ENCODE results near the gene KIRREL2.

The KIRREL2 gene

GRCh38 chr19:35845215-35846037 is 11.3 kb upstream of the KIRREL2 start:
- DNase-seq (ENCODE audit: low spot score) = no peak

- DNase-seq (ENCODE audit: low spot score) = no peak
These were observed 10.6 kb upstream of the KIRREL2 start for GRCh38 chr19:35846038-35846668.

- DNase-seq (ENCODE audit: low spot score) = no peak
These were observed 8.8 kb upstream of the KIRREL2 start for GRCh38 chr19:35847911-35848310.

- no peak for DNase-seq (ENCODE audit: low spot score)
These were observed 8.2 kb upstream of the KIRREL2 start for GRCh38 chr19:35848486-35848885.

- no peak for DNase-seq (ENCODE audit: low spot score)
These were observed 7.7 kb upstream of the KIRREL2 start for GRCh38 chr19:35848919-35849505.

GRCh38 chr19:35851213-35852028 is 5.3 kb upstream of the KIRREL2 start:
- DNase-seq (ENCODE audit: low spot score) = no peak

- DNase-seq (ENCODE audit: low spot score) = no peak
These were observed 4.5 kb upstream of the KIRREL2 start, which contains the start of gene NPHS1 for GRCh38 chr19:35852029-35852780. Gene NPHS1 (minus strand): TSS chr19:35852504. CDS start chr19:35851837, 667 bp downstream.

GRCh38 chr19:35853038-35853756 is 3.5 kb upstream of the KIRREL2 start:
- peak; percentile 65 for DNase-seq (ENCODE audit: low spot score)

GRCh38 chr19:35858311-35858710 is 1.6 kb downstream of the KIRREL2 start:
- DNase-seq (ENCODE audit: low spot score) = no peak

- DNase-seq (ENCODE audit: low spot score) = no peak
These were observed 2.7 kb downstream of the KIRREL2 start for GRCh38 chr19:35859414-35859813.

GRCh38 chr19:35860436-35860817 is 3.7 kb downstream of the KIRREL2 start:
- DNase-seq (ENCODE audit: low spot score) = no peak

GRCh38 chr19:35860818-35861639 is 4.3 kb downstream of the KIRREL2 start:
- DNase-seq (ENCODE audit: low spot score) = no peak

GRCh38 chr19:35861640-35862160 is 5.0 kb downstream of the KIRREL2 start:
- no peak for DNase-seq (ENCODE audit: low spot score)

GRCh38 chr19:35862528-35862927 is 5.8 kb downstream of the KIRREL2 start:
- no peak for DNase-seq (ENCODE audit: low spot score)

GRCh38 chr19:35863018-35863417 is 6.3 kb downstream of the KIRREL2 start:
- DNase-seq (ENCODE audit: low spot score) = no peak

GRCh38 chr19:35868172-35868822 is 11.6 kb downstream of the KIRREL2 start, which contains the start of gene APLP1:
Gene APLP1 (plus strand): TSS chr19:35868574. CDS start chr19:35868637, 63 bp downstream.
- peak; percentile 93 for DNase-seq (ENCODE audit: low spot score)

- no peak for DNase-seq (ENCODE audit: low spot score)
These were observed 12.2 kb downstream of the KIRREL2 start for GRCh38 chr19:35868823-35869326.

GRCh38 chr19:35869327-35870123 is 12.8 kb downstream of the KIRREL2 start:
- peak; percentile 89 for DNase-seq (ENCODE audit: low spot score)
